ENCODE measurements around the gene TEX38.
"Not testable (repeated sequence)": the region's sequence is repeated elsewhere in the genome, so short reads cannot be mapped to it uniquely, and the experiment has no call there.

The TEX38 gene

DNA sequence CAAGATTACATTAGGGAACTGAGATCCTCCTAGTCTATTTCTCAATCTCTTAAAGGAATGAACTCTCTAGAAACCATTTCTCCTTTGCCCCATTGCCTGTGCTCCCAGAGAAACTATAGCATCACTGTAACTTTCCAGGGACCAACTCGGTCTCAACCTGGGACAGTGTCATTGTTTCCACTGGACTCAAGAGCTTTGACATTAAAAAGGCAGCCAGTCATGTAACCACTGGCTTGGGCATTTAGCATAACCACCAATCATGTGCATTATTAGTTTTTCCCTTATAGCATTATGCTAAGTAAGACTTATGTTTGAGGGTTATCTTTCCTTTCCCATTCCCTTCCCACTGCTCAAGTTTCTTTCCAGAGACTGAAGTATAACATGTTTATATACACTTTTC lies 18.2 kb downstream of the TEX38 start:
- TF ChIP-seq ZNF274 (IDR thresholded peaks at IDR 0.05; ENCODE audit: low read depth, low read length), result no peak
- H3K4me3 ChIP-seq (ENCODE audit: low read length), result no peak overlapping the region

DNA sequence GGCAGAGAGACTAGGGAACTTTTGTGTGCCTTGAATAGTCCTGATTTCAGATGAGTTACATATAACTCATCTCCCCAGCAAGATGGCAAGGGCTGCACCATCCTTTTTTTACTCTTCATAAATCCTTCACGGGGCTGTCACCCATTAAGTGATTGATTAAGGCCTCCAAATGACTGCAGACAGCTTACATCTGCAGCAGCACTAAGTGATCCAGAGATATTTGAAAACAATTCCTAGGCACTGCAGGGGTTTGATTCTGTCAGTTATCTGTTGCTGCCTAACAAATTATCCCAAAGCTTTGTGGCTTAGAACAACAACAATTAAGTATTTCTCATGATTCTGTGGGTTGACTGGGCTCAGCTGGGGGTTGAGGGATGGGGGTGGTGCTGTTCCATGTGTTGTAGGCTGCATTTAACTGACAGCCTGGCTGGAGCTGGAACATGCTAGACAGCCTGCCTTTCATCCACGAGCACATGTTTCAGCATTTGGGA lies 19.3 kb downstream of the TEX38 start:
- H3K4me3 ChIP-seq (ENCODE audit: low read length), result no peak overlapping the region
- no peak for TF ChIP-seq ZNF274 (IDR thresholded peaks at IDR 0.05; ENCODE audit: low read depth, low read length)

DNA sequence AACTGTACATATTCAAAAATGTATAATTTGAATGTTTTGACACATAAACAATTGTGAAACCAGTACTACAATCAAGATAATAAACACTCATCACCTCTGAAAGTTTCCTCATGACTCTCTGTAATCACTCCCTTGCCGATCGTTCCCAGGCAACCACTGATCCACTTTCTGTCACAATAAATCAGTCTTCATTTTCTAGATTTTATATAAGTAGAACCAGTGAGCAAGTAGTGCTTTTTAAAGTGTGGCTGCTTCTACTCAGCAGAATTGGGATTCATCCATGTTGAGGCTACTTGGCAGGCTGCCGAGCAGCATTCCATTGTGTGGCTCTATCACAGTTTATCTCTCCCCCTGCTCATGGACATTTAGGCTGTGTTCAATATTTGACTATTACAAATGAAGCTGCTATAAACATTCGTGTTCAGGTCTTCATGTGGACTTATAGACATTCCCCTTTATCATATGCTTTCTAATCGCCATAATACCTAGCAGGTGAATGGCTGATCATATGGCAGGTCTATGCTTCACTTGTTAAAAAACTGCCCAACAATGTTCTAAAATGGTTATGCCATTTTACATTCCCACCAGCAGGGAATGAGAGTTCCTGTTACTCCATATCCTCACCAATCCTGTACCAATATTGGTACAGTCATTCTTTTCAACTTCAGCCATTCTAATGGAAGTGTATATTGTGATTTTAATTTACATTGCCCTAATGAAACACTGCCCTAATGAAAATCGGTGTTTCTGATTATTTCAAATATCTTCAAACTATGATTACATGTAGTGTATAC lies 20.5 kb downstream of the TEX38 start:
- TF ChIP-seq ZNF274 (IDR thresholded peaks at IDR 0.05; ENCODE audit: low read depth, low read length), result no peak

DNA sequence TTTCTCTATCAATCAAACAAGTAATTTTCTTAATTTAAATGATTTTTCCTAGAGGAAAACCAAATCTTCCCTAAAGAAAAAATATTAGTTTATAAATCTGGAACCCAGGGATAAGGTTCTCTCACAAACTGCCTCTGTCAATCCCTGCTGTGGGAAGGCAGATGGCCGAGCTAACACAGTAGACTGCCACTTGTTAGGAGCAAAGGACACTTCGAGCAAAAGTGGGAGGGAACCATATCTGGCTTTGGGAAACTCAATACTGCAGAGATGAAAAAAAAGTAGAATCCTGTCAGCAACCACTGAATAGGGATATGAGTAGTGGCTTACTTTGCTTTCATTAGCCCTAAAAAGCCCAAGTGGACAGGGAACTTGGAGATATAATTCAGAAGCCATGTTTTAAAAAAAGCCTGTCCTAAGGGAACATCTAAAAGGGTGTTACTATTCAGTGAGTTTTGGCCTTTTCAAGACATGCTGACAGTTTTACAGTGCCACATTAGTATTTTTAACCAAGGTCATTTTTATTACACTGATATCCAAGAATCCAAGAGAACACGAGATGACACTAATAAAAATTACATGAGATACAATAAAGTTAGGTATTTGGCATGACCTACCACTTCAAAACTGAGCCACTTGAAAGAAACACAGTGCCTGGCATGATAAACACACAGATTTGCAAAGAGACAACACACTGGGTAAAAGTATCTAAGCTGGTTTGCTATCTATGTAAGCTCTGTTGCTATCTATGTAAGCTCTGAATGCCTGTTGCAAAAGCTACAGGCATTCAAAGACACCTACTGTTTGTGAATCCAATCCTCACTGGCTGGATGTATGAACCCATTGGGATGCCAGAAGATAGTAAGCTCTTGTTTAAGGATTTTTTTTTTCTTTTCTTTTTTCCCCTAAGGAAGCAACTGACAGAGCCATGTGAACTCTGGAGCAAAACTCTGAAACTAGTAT lies 21.4 kb downstream of the TEX38 start:
- TF ChIP-seq ZNF274 (IDR thresholded peaks at IDR 0.05; ENCODE audit: low read depth, low read length), result no peak
- no peak overlapping the region for H3K4me3 ChIP-seq (ENCODE audit: low read length)

More for the DNA sequence above, 20.5 kb downstream of the TEX38 start:
- H3K4me3 ChIP-seq (ENCODE audit: low read length), result no peak overlapping the region

DNA sequence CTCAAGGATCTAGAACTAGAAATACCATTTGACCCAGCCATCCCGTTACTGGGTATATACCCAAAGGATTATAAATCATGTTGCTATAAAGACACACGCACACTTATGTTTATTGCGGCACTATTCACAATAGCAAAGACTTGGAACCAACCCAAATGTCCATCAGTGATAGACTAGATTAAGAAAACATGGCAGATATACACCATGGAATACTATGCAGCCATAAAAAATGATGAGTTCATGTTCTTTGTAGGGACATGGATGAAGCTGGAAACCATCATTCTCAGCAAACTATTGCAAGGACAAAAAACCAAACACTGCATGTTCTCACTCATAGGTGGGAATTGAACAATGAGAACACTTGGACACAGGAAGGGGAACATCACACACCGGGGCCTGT lies 23.0 kb downstream of the TEX38 start:
- H3K4me3 ChIP-seq (ENCODE audit: low read length), result not testable (repeated sequence)

DNA sequence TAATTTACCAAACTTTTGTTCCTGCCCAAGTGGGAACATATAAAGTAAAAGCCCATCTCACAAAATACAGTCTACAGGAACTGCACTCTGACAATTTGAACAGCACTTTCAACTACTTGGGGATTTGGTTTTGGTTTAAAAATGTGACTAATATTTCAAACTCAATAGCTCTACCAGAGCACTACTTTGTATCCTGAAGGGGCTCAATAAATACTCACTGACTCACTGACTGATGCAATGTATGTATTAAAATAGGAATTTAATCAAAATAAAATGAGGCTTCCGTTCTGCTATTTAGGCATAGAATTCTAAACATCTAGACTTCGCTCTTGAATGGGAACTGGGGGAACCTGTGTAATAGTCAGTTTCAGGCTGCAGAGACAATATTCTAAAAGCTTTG lies 25.4 kb downstream of the TEX38 start:
- no peak overlapping the region for H3K4me3 ChIP-seq (ENCODE audit: low read length)
- no peak for TF ChIP-seq ZNF274 (IDR thresholded peaks at IDR 0.05; ENCODE audit: low read depth, low read length)

DNA sequence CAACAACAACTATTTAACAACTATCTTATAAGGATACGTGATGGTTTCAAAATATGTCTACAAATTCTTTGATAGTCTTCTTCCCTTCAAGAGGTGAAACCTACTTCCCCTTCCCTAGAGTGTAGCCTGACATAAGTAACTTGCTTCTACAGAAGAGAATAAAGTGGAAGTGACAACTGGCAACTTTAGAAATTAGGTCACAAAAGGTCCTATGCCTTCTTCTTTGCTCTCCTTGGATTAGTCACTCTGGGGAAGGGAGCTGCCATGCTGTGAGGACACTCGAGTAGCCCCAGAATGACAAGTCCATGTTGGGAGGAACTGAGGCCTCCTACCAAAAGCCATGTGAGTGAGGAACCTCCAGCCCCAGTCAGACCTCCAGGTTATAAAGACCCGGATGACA lies 28.0 kb downstream of the TEX38 start:
- H3K4me3 ChIP-seq (ENCODE audit: low read length), result no peak overlapping the region
- no peak for TF ChIP-seq ZNF274 (IDR thresholded peaks at IDR 0.05; ENCODE audit: low read depth, low read length)

DNA sequence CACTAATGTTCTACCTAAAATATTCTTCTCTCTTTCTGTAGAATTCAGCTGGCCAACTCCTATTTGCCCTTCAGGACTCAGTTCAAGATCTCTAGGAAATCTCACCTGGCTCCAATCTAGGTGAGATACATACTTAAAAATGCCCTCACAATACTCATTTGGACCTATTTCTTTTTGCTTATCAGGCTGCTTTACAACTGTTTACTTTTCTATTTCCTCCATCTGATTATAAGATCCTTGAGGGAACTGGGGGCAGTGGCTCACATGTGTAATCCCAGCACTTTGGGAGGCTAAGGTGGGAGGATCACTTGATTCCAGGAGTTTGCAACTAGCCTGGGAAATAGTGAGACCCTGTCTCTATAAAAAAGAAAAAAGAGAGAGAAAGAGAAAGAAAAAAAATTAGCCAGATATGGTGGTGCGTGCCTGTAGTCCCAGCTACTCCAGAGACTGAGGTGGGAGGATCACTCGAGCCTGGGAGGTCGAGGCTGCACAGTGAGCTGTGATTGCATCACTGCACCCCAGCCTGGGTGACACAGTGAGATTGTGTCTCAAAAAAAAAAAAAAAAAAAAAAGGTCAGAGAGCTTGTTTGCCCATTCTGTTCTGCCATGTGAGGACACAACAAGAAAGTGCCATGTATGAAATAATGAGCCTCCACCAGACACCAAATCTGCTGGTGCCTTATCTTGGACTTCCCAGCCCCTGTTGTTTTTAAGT lies 32.4 kb downstream of the TEX38 start:
- TF ChIP-seq ZNF274 (IDR thresholded peaks at IDR 0.05; ENCODE audit: low read depth, low read length), result no peak
- no peak overlapping the region for H3K4me3 ChIP-seq (ENCODE audit: low read length)

DNA sequence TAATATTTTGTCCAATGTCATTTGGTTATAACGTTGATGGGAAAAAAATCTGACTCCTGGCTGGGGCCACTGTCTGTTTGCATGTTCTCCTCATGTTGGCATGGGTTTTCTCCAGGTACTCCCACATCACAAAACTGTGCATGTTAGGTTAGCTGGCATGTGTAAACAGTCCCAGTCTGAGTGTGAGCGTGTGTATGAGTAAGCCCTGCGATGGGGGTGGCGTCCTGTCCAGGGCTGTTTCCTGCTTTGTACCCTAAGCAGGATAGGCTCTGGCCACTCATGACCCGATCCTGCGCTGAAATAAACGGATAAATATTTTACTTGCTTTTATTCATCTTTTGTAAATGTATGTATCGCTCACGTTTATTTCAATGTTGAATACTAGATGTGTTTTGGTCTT lies 33.8 kb downstream of the TEX38 start:
- TF ChIP-seq ZNF274 (IDR thresholded peaks at IDR 0.05; ENCODE audit: low read depth, low read length), result no peak
- no peak overlapping the region for H3K4me3 ChIP-seq (ENCODE audit: low read length)

DNA sequence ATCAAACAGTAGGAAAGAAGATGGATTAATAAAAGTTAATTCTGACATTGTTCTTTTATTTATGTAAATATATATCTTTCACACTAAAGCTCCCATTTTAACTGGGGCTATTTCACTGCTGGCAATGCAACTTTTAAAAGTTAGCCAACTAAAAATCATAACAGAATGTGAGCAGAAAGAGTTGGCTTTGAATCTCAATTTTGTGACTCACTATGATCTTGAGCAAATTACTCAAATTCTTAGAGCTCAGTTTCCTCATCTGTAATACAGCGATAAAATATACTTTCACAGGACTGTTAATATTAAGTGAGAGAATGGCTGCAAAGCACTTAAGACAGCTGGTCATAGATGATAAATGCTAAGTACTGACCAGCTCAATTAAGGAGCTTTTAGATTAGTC lies 36.5 kb downstream of the TEX38 start:
- no peak overlapping the region for H3K4me3 ChIP-seq (ENCODE audit: low read length)
- no peak for TF ChIP-seq ZNF274 (IDR thresholded peaks at IDR 0.05; ENCODE audit: low read depth, low read length)

DNA sequence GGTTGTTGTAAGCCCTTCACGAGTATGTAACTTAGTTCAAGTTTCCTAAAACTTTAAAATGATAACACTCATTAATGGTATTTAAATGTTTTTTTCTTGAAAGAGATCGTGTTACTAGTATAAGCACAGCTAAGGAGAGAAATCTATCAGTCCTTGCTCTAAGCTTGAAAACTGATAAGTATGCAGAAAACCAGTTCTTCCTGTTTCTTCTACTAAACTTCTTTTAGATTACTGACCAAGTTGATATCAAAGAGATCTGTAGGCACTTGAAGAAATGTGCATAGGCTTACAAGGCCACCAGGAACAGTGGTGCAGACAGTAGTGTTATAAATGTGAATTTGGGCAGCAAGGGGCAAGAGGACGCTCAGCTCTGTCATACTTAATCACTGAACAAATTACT lies 43.3 kb downstream of the TEX38 start:
- TF ChIP-seq ZNF274 (IDR thresholded peaks at IDR 0.05; ENCODE audit: low read depth, low read length), result no peak
- H3K4me3 ChIP-seq (ENCODE audit: low read length), result no peak overlapping the region

DNA sequence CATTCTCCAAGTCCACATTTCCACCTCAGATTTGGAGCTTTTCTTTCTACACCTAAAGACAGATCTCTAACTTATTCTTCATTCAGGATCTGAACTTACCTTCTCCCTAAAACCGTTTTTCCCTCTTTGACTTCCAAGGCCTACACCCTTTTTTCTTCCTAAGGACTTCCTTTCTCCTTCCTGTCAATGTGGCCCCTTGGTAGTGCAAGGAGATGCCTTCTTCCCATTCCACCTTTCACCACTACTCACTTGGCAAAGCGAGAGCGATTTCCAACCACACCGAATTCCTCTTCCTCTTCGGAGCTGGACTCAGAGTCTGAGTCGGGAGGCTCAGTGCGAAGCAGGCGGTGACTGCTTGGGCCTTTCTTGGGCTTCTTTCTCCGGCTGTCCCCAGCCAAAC lies 46.0 kb downstream of the TEX38 start:
- no peak for TF ChIP-seq ZNF274 (IDR thresholded peaks at IDR 0.05; ENCODE audit: low read depth, low read length)
- peak overlapping the region; percentile 83 for H3K4me3 ChIP-seq (ENCODE audit: low read length)

DNA sequence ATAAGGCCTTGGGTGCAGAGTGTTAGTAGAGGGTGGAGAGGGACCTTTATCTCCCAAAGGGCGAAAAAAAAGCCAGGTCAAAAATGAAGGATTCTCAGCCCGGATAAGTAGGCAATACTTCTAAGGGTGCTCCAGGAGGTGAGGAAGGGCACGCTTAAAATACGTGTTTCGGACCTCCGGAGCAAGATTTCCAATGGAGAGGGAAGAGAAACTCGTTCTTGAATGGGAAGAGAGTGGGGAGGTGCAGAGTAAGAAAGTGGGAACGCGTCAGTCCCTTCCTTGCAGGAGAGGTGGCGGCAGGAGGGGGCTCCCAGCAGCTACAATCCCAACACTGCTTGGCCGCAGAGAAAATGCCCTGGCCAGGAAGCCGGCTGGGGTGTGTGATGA lies 46.7 kb downstream of the TEX38 start:
- H3K4me3 ChIP-seq (ENCODE audit: low read length), result peak overlapping the region; percentile 83
- no peak for TF ChIP-seq ZNF274 (IDR thresholded peaks at IDR 0.05; ENCODE audit: low read depth, low read length)

Measured in GM08714 (cell line).